GM12872 (cell line): ENCODE results near the gene FHOD3.

ENCODE experiments used
- TF ChIP-seq, protein P1 (sequence below): IDR thresholded peaks from 3 replicates; pipeline ENCODE4 v1.5.1; 2011; ENCODE audit warnings: low read depth, mild to moderate bottlenecking, low read length, moderate library complexity; ENCODE audit not compliant: insufficient read depth

FHOD3 gene

DNA sequence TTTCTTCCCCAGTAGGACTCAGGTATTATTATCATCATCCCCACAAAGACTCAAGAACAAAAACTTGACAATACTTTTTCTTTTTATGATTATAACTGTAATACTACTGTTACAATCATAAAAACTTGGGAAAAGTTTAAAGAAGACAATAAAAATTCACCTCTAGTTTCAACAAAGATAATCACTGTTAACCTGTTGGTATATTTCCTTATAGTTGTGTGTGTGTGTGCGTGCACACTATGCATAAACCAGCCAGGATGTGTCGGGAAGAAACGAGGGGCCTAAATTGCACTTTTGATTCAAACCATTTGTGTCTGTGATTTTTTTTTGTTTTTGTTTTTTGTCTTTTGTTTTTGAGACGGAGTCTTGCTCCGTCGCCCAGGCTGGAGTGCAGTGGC, 298.3 kb downstream of the FHOD3 start:
- TF ChIP-seq, protein P1, sequence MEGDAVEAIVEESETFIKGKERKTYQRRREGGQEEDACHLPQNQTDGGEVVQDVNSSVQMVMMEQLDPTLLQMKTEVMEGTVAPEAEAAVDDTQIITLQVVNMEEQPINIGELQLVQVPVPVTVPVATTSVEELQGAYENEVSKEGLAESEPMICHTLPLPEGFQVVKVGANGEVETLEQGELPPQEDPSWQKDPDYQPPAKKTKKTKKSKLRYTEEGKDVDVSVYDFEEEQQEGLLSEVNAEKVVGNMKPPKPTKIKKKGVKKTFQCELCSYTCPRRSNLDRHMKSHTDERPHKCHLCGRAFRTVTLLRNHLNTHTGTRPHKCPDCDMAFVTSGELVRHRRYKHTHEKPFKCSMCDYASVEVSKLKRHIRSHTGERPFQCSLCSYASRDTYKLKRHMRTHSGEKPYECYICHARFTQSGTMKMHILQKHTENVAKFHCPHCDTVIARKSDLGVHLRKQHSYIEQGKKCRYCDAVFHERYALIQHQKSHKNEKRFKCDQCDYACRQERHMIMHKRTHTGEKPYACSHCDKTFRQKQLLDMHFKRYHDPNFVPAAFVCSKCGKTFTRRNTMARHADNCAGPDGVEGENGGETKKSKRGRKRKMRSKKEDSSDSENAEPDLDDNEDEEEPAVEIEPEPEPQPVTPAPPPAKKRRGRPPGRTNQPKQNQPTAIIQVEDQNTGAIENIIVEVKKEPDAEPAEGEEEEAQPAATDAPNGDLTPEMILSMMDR = no peak

DNA sequence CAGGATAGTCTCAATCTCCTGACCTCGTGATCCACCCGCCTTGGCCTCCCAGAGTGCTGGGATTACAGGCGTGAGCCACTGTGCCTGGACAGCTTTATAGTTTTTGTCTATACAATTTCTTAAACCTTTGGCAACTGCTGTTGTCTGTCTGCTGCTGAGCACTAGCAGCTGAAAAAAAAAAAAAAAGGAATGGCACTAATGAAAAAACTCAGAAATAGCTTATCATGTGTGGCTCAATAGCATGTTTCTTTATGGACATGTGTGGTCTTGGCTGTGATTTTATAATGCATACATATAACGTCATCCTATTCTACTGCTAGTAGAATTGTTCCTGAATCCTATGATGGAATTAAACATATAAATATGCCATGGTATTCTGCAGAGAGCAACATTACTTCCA, 300.1 kb downstream of the FHOD3 start:
- TF ChIP-seq, protein P1 = no peak

DNA sequence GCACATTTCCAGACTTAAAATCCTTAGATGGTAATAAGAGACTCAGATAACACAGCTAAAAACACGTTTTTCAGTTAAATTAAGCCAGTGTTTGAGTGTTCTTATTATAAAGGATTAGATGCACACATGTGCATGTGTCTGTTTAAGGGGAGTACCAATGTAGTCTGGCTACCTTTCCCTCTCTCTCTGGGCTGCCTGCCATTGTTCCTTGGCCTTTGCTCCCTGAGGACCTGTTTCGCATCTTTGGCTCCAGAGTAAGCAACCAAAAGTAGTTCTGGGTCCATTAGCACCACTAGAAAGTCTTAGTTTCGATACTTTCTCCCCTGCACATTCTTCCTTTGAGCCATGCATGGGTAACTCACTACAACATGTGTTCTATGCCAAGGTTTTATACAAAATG, 303.0 kb downstream of the FHOD3 start:
- TF ChIP-seq, protein P1 = no peak

DNA sequence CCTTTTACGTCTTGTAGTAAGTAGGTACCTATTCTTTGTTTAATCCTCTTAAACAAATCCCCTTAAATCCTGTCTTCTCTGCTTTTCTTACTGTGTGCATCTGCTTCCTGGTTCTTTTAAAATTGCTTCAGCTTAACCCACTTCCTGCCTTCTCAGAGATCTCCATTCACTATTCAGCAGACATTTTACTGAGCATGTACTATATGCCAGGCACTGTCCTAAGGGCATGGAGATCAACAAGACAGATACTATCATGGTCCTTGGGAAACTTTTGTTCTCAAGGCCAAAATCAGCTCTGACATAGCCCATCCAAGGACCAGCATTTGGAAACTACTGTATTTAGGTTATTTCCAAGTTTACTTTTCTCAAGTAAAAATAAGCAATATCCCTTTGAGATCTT, 303.8 kb downstream of the FHOD3 start:
- TF ChIP-seq, protein P1 = no peak

DNA sequence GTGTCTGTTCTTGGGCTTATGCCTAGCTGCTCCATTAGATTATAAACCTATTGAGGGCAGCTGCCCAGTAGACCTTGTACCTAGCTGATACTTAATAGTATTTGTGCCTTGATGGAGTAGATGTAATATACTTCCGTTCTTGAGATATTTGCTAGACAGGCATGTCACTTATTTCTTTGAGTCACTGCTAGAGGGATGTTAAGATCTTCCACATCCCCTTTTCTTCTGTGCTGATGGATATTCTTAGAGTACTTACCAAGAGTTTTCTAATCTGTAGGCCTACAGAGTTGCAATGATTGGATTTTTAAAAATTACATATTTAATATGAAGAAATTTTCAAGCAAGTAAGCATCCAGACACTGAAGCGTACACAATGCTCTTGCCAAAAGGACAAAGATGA, 304.6 kb downstream of the FHOD3 start:
- TF ChIP-seq, protein P1 = no peak

DNA sequence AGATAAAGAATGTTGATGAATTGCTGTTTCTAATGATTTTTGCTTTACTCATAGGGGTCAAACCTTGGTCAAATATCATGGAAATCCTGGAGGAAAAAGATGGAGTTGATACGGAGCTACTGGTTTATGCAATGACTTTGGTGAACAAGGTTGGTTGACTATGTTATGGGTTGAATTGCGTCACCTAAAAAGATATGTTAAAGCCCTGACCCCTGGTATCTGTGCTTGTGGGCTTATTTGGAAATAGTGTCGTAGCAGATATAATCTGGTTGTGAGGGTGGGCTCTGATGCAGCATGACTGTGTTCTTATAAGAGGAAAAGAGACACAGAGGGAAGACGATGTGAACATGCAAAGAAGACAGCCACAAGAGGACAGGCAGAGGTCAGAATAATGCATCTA, 305.1 kb downstream of the FHOD3 start:
- TF ChIP-seq, protein P1 = no peak

DNA sequence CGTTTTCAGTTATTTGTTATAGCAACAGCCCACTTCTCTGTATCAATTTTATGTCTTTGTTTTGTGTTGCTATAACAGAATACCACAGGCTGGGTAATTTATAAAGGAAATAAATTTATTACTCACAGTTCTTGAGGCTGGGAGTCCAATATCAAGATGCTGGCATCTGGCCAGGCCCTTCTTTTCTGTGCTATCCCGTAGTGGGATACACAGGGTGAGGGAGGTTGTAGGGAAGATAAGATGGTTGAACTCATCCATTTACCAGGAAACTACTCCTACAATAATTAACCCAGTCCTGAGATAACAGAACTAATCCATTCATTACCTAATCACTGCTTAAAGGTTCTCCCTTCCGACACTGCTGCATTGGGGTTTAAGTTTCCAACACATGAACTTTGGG, 310.6 kb downstream of the FHOD3 start:
- TF ChIP-seq, protein P1 = no peak

DNA sequence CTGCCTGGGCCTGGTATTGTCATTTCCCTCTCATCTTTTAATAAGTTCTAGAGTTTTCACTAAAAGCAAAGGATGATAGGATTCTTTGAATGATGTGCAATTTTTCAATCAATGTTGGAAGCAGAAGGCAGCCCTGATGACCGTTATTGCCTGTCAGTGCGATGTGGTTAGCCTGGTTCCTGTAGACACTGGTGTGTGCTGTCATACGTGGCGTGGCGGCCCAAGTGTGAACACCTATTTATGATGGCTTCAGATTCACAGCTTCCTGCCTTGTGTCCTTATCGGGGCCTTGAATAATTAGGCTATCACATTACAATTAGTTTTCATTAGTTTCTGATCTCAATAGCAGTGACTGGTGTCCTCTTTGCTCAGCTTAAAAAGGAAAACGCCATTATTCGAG, 312.7 kb downstream of the FHOD3 start:
- TF ChIP-seq, protein P1 = no peak
